Liver (tissue), 9 donors: ENCODE measurements around the gene PLAC9. TPM values are rescaled to one million over a fixed set of nuclear protein-coding genes. Genes with fewer than 3 reads are reported as not detected.

Experiments
- DNase-seq: peaks from one replicate; pipeline ENCODE4 v3.0.0-alpha.2; 2017; ENCODE audit warnings: low spot score
- H3K27ac ChIP-seq, 2 donors: one replicate each; pipeline ENCODE4 v1.7.0; 2013; ENCODE audit warnings: inconsistent platforms in 2 of 2, low read length in 2 of 2, control low read depth in 1 of 2, low read depth in 1 of 2, mild to moderate bottlenecking in 1 of 2
- H3K27me3 ChIP-seq, 4 donors: one replicate each; pipeline versions ENCODE4 v1.6.1 to v1.7.0; 2013; ENCODE audit warnings: low read length in 3 of 4, inconsistent platforms in 1 of 4, mild to moderate bottlenecking in 1 of 4, moderate library complexity in 1 of 4; ENCODE audit not compliant: control insufficient read depth in 4 of 4, insufficient read depth in 4 of 4
- H3K36me3 ChIP-seq, 4 donors: one replicate each; pipeline versions ENCODE4 v1.6.1 to v1.7.0; 2013; ENCODE audit warnings: low read length in 3 of 4, mild to moderate bottlenecking in 3 of 4, low read depth in 1 of 4, moderate library complexity in 1 of 4; ENCODE audit not compliant: control insufficient read depth in 4 of 4, insufficient read depth in 3 of 4
- H3K4me1 ChIP-seq, 4 donors: one replicate each; pipeline versions ENCODE4 v1.6.1 to v1.7.0; 2013; ENCODE audit warnings: low read length in 3 of 4, mild to moderate bottlenecking in 3 of 4, moderate library complexity in 1 of 4; ENCODE audit not compliant: control insufficient read depth in 4 of 4, insufficient read depth in 4 of 4
- H3K4me3 ChIP-seq, 3 donors: one replicate each; pipeline versions ENCODE4 v1.6.1 to v1.7.0; 2013; ENCODE audit warnings: low read length in 3 of 3, control low read depth in 1 of 3, low read depth in 1 of 3, mild to moderate bottlenecking in 1 of 3
- H3K9ac ChIP-seq, 2 donors: one replicate each; pipeline ENCODE4 v1.7.0; 2013; ENCODE audit warnings: low read length in 2 of 2, mild to moderate bottlenecking in 2 of 2, moderate library complexity in 2 of 2, control low read depth in 1 of 2, low read depth in 1 of 2
- H3K9me3 ChIP-seq, 4 donors: one replicate each; pipeline versions ENCODE4 v1.6.1 to v1.7.0; 2013; ENCODE audit warnings: low read length in 3 of 4; ENCODE audit not compliant: control insufficient read depth in 4 of 4
- ATF3 ChIP-seq: IDR thresholded peaks from 2 replicates; pipeline ENCODE4 v1.6.1; 2016; ENCODE audit warnings: antibody characterized with exemption
- CTCF ChIP-seq: fragments of 150-350 bp; IDR thresholded peaks from 2 replicates; pipeline ENCODE4 v1.5.1; 2017; ENCODE audit warnings: improper control_type of control experiment, low read depth, low read length; ENCODE audit not compliant: missing input control
- EGR1 ChIP-seq, 2 donors: IDR thresholded peaks; 2 replicates each; pipeline ENCODE4 v1.6.1; 2016 to 2018; ENCODE audit warnings: antibody characterized with exemption in 2 of 2, low read depth in 2 of 2
- FOXA1 ChIP-seq: IDR thresholded peaks from 2 replicates; pipeline ENCODE4 v1.6.1; 2016; ENCODE audit warnings: antibody characterized with exemption
- FOXA2 ChIP-seq: IDR thresholded peaks from 2 replicates; pipeline ENCODE4 v1.6.1; 2016; ENCODE audit warnings: antibody characterized with exemption
- GABPA ChIP-seq, 2 donors: IDR thresholded peaks in 1 of 2; conservative IDR thresholded peaks in 1 of 2; 2 replicates each; pipeline ENCODE4 v1.6.1; 2016; ENCODE audit warnings: antibody characterized with exemption in 2 of 2, mild to moderate bottlenecking in 1 of 2, moderate library complexity in 1 of 2
- HNF4A ChIP-seq, 2 donors: conservative IDR thresholded peaks; 2 replicates each; pipeline ENCODE4 v1.6.1; 2016; ENCODE audit warnings: antibody characterized with exemption in 2 of 2, mild to moderate bottlenecking in 2 of 2
- HNF4G ChIP-seq: IDR thresholded peaks from 2 replicates; pipeline ENCODE4 v1.6.1; 2016; ENCODE audit warnings: antibody characterized with exemption
- MAX ChIP-seq: IDR thresholded peaks from 2 replicates; pipeline ENCODE4 v1.6.1; 2016; ENCODE audit warnings: antibody characterized with exemption
- NR2F2 ChIP-seq: IDR thresholded peaks from 2 replicates; pipeline ENCODE4 v1.6.1; 2016; ENCODE audit warnings: antibody characterized with exemption
- REST ChIP-seq: IDR thresholded peaks from 2 replicates; pipeline ENCODE4 v1.6.1; 2016; ENCODE audit warnings: antibody characterized with exemption, mild to moderate bottlenecking
- RXRA ChIP-seq, 2 donors: IDR thresholded peaks; 2 replicates each; pipeline ENCODE4 v1.6.1; 2017 to 2018; ENCODE audit warnings: antibody characterized with exemption in 2 of 2, mild to moderate bottlenecking in 1 of 2
- SP1 ChIP-seq: IDR thresholded peaks from 2 replicates; pipeline ENCODE4 v1.6.1; 2018; ENCODE audit warnings: antibody characterized with exemption, mild to moderate bottlenecking
- TAF1 ChIP-seq: conservative IDR thresholded peaks from 2 replicates; pipeline ENCODE4 v1.6.1; 2016; ENCODE audit warnings: antibody characterized with exemption, mild to moderate bottlenecking
- YY1 ChIP-seq: IDR thresholded peaks from 2 replicates; pipeline ENCODE4 v1.6.1; 2016; ENCODE audit warnings: antibody characterized with exemption, mild to moderate bottlenecking
- ZBTB33 ChIP-seq: IDR thresholded peaks from 2 replicates; pipeline ENCODE4 v1.6.1; 2016; ENCODE audit warnings: antibody characterized with exemption
- WGBS: extraction: QIAGEN DNeasy Blood & Tissue Kit; methylation state at CpG from one replicate; pipeline ENCODE4 v1.1.7; 2013; 5-methylcytosine and 5-hydroxymethylcytosine counted together
- polyA plus RNA-seq, 2 donors: library from polyadenylated mRNA; stranded (reverse) in 1 of 2; unstranded in 1 of 2; fragments of 200-250 nt in 1 of 2; fragments of >200 nt in 1 of 2; fragmentation: Nextera tagmentation in 1 of 2; extraction: Ambion mirVana in 1 of 2; gene quantifications; one replicate each; pipeline versions ENCODE4 v1.2.1 to v1.2.3, GENCODE V29; 2013 to 2015
- total RNA-seq, 2 donors: library from RNA; depleted of rRNA; stranded (reverse); fragments of >200 nt; gene quantifications; one replicate each; pipeline ENCODE4 v1.2.3, GENCODE V29; 2014
- donor health status: healthy.
- donor health status: healthy.
- donor health status: healthy.
- donor health status: healthy.
- donor health status: healthy.

PLAC9 gene
- total and polyA plus RNA-seq, 4 donors: 0.67 to 5.6 (median 2.1) TPM

GRCh38 chr10:80167471-80168161 is 35.1 kb downstream of the PLAC9 start:
- Histone ChIP-seq H3K4me3 (no peak overlapping the region), H3K27ac (no peak overlapping the region), H3K9ac (no peak overlapping the region), H3K27me3 (no peaks in the 10 kb centered on the region), H3K9me3 (no peaks in the 10 kb centered on the region), H3K4me1 (no peaks in the 10 kb centered on the region), H3K36me3 (peaks cover 3 to 39% (median 21%) of the 10 kb centered on the region in 4 donors)
- no peak for TF ChIP-seq FOXA1
- no peak for TF ChIP-seq FOXA2
- no peak for TF ChIP-seq CTCF
- TF ChIP-seq HNF4A (conservative IDR thresholded peaks at IDR 0.05): no peak
- TF ChIP-seq TAF1: no peak
- no peak for TF ChIP-seq HNF4G
- TF ChIP-seq MAX: no peak
- no peak for TF ChIP-seq ATF3
- no peak for TF ChIP-seq ZBTB33
- no peak for TF ChIP-seq EGR1 (IDR thresholded peaks at IDR 0.05; ENCODE audit: low read depth in 2 of 2)
- TF ChIP-seq NR2F2: no peak
- TF ChIP-seq SP1: no peak
- no peak for TF ChIP-seq GABPA (IDR thresholded peaks at IDR 0.05 in 1 of 2, conservative IDR thresholded peaks at IDR 0.05 in 1 of 2)
- no peak for TF ChIP-seq RXRA (IDR thresholded peaks at IDR 0.05)
- TF ChIP-seq YY1: no peak
- no peak for DNase-seq
- 84% methylated on average over 8 of the region's 8 CpGs for WGBS

GRCh38 chr10:80168162-80168511 is 35.6 kb downstream of the PLAC9 start:
- Histone ChIP-seq H3K4me1 (no peaks in the 10 kb centered on the region), H3K4me3 (no peak overlapping the region), H3K9me3 (no peaks in the 10 kb centered on the region), H3K36me3 (peaks cover under 1 to 33% (median 19%) of the 10 kb centered on the region in 4 donors), H3K27ac (no peak overlapping the region), H3K27me3 (no peaks in the 10 kb centered on the region), H3K9ac (no peak overlapping the region)
- WGBS: 94% methylated on average over 7 of the region's 7 CpGs
- DNase-seq: no peak
- TF ChIP-seq FOXA2: no peak
- no peak for TF ChIP-seq EGR1 (IDR thresholded peaks at IDR 0.05; ENCODE audit: low read depth in 2 of 2)
- no peak for TF ChIP-seq HNF4A (conservative IDR thresholded peaks at IDR 0.05)
- TF ChIP-seq REST: no peak
- no peak for TF ChIP-seq NR2F2
- TF ChIP-seq YY1: no peak
- no peak for TF ChIP-seq MAX
- TF ChIP-seq GABPA (IDR thresholded peaks at IDR 0.05 in 1 of 2, conservative IDR thresholded peaks at IDR 0.05 in 1 of 2): no peak
- no peak for TF ChIP-seq SP1
- no peak for TF ChIP-seq ZBTB33
